H1 (cell line): ENCODE measurements around the gene FHL1. TPM values are rescaled to one million over a fixed set of nuclear protein-coding genes. Genes with fewer than 3 reads are reported as not detected.

Experiments used
- CBX8 ChIP-seq: fragments of 300-800, 300-1000 bp; sonication (generic); IDR thresholded peaks from 2 replicates; pipeline ENCODE4 v1.7.1; 2016; ENCODE audit warnings: low read depth, low read length, borderline replicate concordance
- CREB1 ChIP-seq: IDR thresholded peaks from 2 replicates; pipeline ENCODE4 v1.6.1; 2012; ENCODE audit warnings: inconsistent platforms
- SAP30 ChIP-seq: fragments of 300-600 bp; sonication (generic); IDR thresholded peaks from 2 replicates; pipeline ENCODE4 v1.7.1; 2012; ENCODE audit warnings: low read length, moderate library complexity, mild to moderate bottlenecking, inconsistent platforms; ENCODE audit not compliant: insufficient read depth, insufficient replicate concordance
- SP4 ChIP-seq: IDR thresholded peaks from 2 replicates; pipeline ENCODE4 v1.6.1; 2012; ENCODE audit warnings: low read length, inconsistent platforms
- ZNF274 ChIP-seq: IDR thresholded peaks from 2 replicates; pipeline ENCODE4 v1.7.0; 2012; ENCODE audit warnings: low read length, borderline replicate concordance; ENCODE audit errors: extremely low read depth
- polyA plus RNA-seq, 7 experiments: library from polyadenylated mRNA; depleted of rRNA in 3 of 7; stranded (reverse) in 5 of 7; unstranded in 2 of 7; fragments of >200 nt in 5 of 7; fragments of 200-250 nt in 2 of 7; gene quantifications; 1 replicate in 5 of 7; 2 replicates in 1 of 7; 4 replicates in 1 of 7; pipeline versions ENCODE4 v1.2.1 to v1.2.3, GENCODE V29; 2011 to 2013; ENCODE audit warnings: missing spikeins in 2 of 7, mixed read lengths in 2 of 7
- total RNA-seq: library from RNA; stranded (reverse); fragmentation: NEBNext Ultra II Directional; extraction: Animal tissue kit (Norgen Biotek cat#: 25700); gene quantifications from 2 replicates; pipeline ENCODE4 v1.2.1, GENCODE V29; 2021

The FHL1 gene
- total and polyA plus RNA-seq, 2 of the 8 experiments (the other 6 are each of a cell fraction or from before 2014, with no cell fraction given) = 45.0 to 56.5 TPM

- TF ChIP-seq CBX8 (no peak), SP4 (no peak), CREB1 (no peak), SAP30 (no peak), ZNF274 (no peak)
Observed at GRCh38 chrX:136214551-136214950, 67.2 kb downstream of the FHL1 start (continued).
